Peyer's patch (tissue), 4 donors: ENCODE data around the gene PARG.
"Not testable (repeated sequence)": the region's sequence is repeated elsewhere in the genome, so short reads cannot be mapped to it uniquely, and the experiment has no call there.

Source experiments
- CTCF ChIP-seq, 6 experiments: fragments of 450-650 bp in 4 of 6; fragments of 200-600 bp in 2 of 6; sonication (generic) in 1 of 6; IDR thresholded peaks; one replicate each; pipeline ENCODE4 v1.5.1; 2017 to 2019; ENCODE audit warnings: antibody characterized with exemption in 6 of 6, mild to moderate bottlenecking in 3 of 6, moderate library complexity in 1 of 6
- POLR2A ChIP-seq, 2 donors: fragments of 450-650 bp; IDR thresholded peaks; one replicate each; pipeline ENCODE4 v1.5.1; 2017; ENCODE audit warnings: antibody characterized with exemption in 2 of 2, mild to moderate bottlenecking in 2 of 2, moderate library complexity in 2 of 2

DNA sequence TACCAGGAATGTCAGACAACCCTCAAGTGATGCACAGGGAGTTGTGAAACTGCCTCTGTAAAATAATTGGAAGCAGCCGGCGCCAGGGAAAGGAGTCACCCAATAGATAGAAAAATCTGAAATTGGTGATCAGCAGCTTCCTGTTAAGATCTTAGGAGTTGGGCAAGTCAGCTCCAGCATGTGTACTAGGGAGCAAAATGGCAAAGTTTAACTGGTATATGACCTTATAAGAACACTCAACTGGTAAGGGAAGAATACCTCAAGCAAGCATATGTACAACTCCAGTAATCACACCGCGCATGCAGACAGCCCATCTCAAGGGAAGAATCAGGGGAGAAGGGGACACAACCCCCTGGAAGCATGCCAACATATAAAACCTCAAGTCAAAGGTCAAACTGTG, 18.3 kb downstream of the PARG start:
- not testable (repeated sequence) for TF ChIP-seq CTCF, POLR2A (IDR thresholded peaks at IDR 0.05)
